NB4 (cell line): ENCODE results near the gene TEAD1.

Source experiments
- DNase-seq: peaks from one replicate; pipeline ENCODE4 v3.0.0; 2010; ENCODE audit warnings: low read depth
- H3K4me3 ChIP-seq: one replicate; pipeline ENCODE4 v1.5.1; 2011; ENCODE audit warnings: mild to moderate bottlenecking, low read depth, low read length, moderate library complexity
- CTCF ChIP-seq: IDR thresholded peaks from one replicate; pipeline ENCODE4 v1.5.1; 2012; ENCODE audit warnings: low read depth, low read length
- MAX ChIP-seq: IDR thresholded peaks from 2 replicates; pipeline ENCODE4 v1.6.1; 2011; ENCODE audit warnings: low read depth, low read length
- MYC ChIP-seq: IDR thresholded peaks from 2 replicates; pipeline ENCODE4 v1.6.1; 2011; ENCODE audit warnings: low read depth, low read length
- POLR2A ChIP-seq: IDR thresholded peaks from 2 replicates; pipeline ENCODE4 v1.6.1; 2011; ENCODE audit warnings: mild to moderate bottlenecking; ENCODE audit not compliant: insufficient read length; ENCODE audit errors: extremely low read depth

The TEAD1 gene

GRCh38 chr11:12729941-12730340 is 55.7 kb downstream of the TEAD1 start:
- no peak overlapping the region for H3K4me3 ChIP-seq
- DNase-seq, result no peak
- no peak for TF ChIP-seq CTCF
- TF ChIP-seq MAX, result no peak
- TF ChIP-seq MYC, result no peak
- TF ChIP-seq POLR2A, result no peak

GRCh38 chr11:12731841-12732336 is 57.7 kb downstream of the TEAD1 start:
- no peak for DNase-seq
- no peak overlapping the region for H3K4me3 ChIP-seq
- TF ChIP-seq MYC, result no peak
- TF ChIP-seq MAX, result no peak
- no peak for TF ChIP-seq POLR2A
- TF ChIP-seq CTCF, result no peak

- DNase-seq, result no peak
- H3K4me3 ChIP-seq, result no peak overlapping the region
- TF ChIP-seq CTCF (no peak), MAX (no peak), MYC (no peak), POLR2A (no peak)
Observed at GRCh38 chr11:12733091-12733490, 58.9 kb downstream of the TEAD1 start.

- H3K4me3 ChIP-seq, result no peak overlapping the region
- DNase-seq, result no peak
Observed at GRCh38 chr11:12734625-12735024, 60.4 kb downstream of the TEAD1 start.

GRCh38 chr11:12735262-12735661 is 61.0 kb downstream of the TEAD1 start:
- no peak for DNase-seq
- TF ChIP-seq MYC (no peak), CTCF (no peak)
- no peak overlapping the region for H3K4me3 ChIP-seq

More at GRCh38 chr11:12734625-12735024, 60.4 kb downstream of the TEAD1 start:
- TF ChIP-seq MYC (no peak), MAX (no peak), CTCF (no peak), POLR2A (no peak)

GRCh38 chr11:12737024-12737423 is 62.8 kb downstream of the TEAD1 start:
- DNase-seq, result no peak
- H3K4me3 ChIP-seq, result no peak overlapping the region
- TF ChIP-seq MAX, result no peak
- TF ChIP-seq CTCF, result no peak
- TF ChIP-seq POLR2A, result no peak
- TF ChIP-seq MYC, result no peak
